ENCODE data around the gene GAB2. TPM values are rescaled to one million over a fixed set of nuclear protein-coding genes. Genes with fewer than 3 reads are reported as not detected.

The GAB2 gene
- total RNA-seq, 1 experiment from 2014 or later: 10.6 TPM

DNA sequence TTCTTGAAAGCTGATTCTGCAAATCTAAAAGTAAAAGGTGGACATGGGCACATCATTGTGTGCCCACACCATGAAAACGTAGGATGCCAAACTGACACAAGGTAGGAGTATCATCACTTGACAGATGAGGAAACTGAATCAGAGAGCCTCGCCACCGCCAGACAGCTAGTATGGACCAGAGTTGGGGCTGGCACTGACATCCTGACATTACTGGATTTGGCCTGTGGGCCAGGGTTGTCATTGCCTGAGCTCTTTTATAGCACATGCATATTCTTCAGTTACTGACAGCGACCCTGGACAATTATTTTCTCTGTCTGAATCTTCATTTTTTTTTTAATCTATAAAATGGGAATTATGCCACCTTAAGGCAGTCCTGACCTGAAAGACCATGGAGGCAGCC lies 212.4 kb downstream of the GAB2 start:
- Mint-ChIP-seq H3K27me3 (ENCODE audit: unreplicated experiment) (no peaks in the 10 kb centered on the region), H3K4me1 (ENCODE audit: low read depth, unreplicated experiment) (peaks cover 9% of the 10 kb centered on the region), H3K27ac (ENCODE audit: unreplicated experiment) (no peak overlapping the region), H3K36me3 (ENCODE audit: insufficient read depth, unreplicated experiment) (peaks cover 12% of the 10 kb centered on the region), H3K9me3 (ENCODE audit: low read depth, unreplicated experiment) (no peaks in the 10 kb centered on the region), H3K4me3 (ENCODE audit: low read depth, unreplicated experiment) (no peak overlapping the region)
- no peak for DNase-seq
- intact Hi-C loops (cut with micrococcal nuclease; ENCODE audit: unreplicated experiment): no loop called here
- TF ChIP-seq, protein P1, sequence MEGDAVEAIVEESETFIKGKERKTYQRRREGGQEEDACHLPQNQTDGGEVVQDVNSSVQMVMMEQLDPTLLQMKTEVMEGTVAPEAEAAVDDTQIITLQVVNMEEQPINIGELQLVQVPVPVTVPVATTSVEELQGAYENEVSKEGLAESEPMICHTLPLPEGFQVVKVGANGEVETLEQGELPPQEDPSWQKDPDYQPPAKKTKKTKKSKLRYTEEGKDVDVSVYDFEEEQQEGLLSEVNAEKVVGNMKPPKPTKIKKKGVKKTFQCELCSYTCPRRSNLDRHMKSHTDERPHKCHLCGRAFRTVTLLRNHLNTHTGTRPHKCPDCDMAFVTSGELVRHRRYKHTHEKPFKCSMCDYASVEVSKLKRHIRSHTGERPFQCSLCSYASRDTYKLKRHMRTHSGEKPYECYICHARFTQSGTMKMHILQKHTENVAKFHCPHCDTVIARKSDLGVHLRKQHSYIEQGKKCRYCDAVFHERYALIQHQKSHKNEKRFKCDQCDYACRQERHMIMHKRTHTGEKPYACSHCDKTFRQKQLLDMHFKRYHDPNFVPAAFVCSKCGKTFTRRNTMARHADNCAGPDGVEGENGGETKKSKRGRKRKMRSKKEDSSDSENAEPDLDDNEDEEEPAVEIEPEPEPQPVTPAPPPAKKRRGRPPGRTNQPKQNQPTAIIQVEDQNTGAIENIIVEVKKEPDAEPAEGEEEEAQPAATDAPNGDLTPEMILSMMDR (IDR thresholded peaks at IDR 0.05; ENCODE audit: unreplicated experiment): no peak
- CTCF ChIA-PET: no interaction called here
- BruUV-seq (replicated peaks): no TSS peak

DNA sequence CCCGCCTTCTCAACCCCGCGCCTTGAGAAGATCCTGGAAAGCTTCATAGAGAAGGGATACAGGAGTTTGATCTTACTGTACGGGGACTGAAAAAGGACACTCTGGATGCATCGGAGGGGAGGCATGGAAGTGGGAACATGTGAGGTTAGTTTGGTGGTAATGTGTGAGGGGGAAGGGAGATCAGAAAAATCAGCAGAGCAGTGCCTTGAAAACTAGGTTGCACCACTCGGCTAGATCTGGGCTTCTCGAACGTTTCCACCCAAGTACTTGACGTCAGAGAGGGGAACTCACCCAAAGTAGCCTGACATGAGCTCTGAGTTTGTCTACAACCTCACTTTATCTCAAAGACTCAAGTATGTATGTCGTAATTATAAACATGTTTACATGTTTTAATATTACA lies 214.4 kb downstream of the GAB2 start:
- intact Hi-C loops (cut with micrococcal nuclease; ENCODE audit: unreplicated experiment): no loop called here
- peaks cover 9% of the 10 kb centered on the region for H3K36me3 Mint-ChIP-seq (ENCODE audit: insufficient read depth, unreplicated experiment)
- TF ChIP-seq, protein P1 (IDR thresholded peaks at IDR 0.05; ENCODE audit: unreplicated experiment): no peak
- CTCF ChIA-PET: no interaction called here
- no peaks in the 10 kb centered on the region for H3K27me3 Mint-ChIP-seq (ENCODE audit: unreplicated experiment)
- peaks cover 9% of the 10 kb centered on the region for H3K4me1 Mint-ChIP-seq (ENCODE audit: low read depth, unreplicated experiment)
- no peak overlapping the region for H3K4me3 Mint-ChIP-seq (ENCODE audit: low read depth, unreplicated experiment)
- no TSS peak for BruUV-seq (replicated peaks)
- no peak for DNase-seq
- H3K9me3 Mint-ChIP-seq (ENCODE audit: low read depth, unreplicated experiment): no peaks in the 10 kb centered on the region
- H3K27ac Mint-ChIP-seq (ENCODE audit: unreplicated experiment): no peak overlapping the region

DNA sequence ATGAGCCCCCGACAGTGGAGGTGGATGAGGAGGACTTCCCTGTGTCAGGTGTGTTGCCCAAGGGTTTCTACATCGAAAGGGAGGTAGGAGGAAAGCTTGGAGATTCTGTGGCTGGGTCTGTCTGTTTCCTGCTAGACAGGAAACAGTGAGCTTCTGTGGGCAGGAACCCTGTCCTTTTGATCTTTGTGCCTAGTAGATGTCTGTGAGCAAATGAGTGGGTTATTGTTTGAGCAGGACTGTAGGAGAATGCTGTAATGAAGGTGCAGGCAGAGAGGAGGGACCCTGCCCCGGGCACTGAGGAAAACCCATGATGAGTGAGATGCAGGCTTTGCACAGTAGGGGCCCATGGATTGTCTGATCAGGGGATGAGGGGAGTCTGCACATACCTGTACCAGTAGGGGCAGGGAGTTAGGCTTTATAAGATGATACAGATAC lies 214.9 kb downstream of the GAB2 start:
- no peak for DNase-seq
- Mint-ChIP-seq H3K9me3 (ENCODE audit: low read depth, unreplicated experiment) (no peaks in the 10 kb centered on the region), H3K27ac (ENCODE audit: unreplicated experiment) (no peak overlapping the region), H3K27me3 (ENCODE audit: unreplicated experiment) (no peaks in the 10 kb centered on the region), H3K4me1 (ENCODE audit: low read depth, unreplicated experiment) (peaks cover 9% of the 10 kb centered on the region), H3K4me3 (ENCODE audit: low read depth, unreplicated experiment) (no peak overlapping the region), H3K36me3 (ENCODE audit: insufficient read depth, unreplicated experiment) (peaks cover 7% of the 10 kb centered on the region)
- CTCF ChIA-PET: no interaction called here
- BruUV-seq (replicated peaks): no TSS peak
- intact Hi-C loops (cut with micrococcal nuclease; ENCODE audit: unreplicated experiment): no loop called here
- TF ChIP-seq, protein P1 (IDR thresholded peaks at IDR 0.05; ENCODE audit: unreplicated experiment): no peak

DNA sequence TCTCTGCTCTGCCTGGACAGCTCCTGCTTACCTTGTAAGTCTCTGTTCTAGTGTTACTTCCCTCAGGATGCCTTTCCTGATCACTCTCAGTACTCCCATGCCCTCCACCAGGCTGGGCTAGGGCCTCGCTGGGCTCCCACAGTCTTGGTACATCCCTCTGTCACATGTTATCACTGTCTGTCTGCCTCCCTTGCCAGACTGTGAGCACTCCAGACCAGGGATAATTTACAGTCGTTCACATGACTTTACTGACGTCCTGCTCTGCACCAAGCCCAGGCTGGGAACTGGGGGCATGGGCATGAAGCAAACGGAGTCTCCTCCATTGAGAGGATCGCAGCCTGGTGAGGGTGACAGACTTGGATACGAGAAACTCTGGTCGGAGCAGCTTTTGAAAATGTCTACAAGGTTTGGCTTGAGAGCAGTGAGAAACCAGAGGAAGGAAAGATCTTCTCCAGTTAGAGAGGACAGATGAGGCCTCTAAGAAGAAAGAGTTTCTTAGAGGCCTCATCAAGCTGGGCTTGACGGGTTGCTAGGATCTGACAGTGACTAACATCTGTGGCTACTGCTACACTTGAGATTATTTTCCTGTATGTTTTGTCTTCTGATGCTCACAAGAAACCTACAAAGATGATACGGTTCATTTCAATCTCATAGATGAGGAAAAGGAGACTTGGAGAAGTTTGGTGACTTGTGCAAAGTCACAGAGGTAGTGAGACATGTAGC lies 216.4 kb downstream of the GAB2 start:
- TF ChIP-seq, protein P1 (IDR thresholded peaks at IDR 0.05; ENCODE audit: unreplicated experiment): no peak
- CTCF ChIA-PET: no interaction called here
- H3K4me1 Mint-ChIP-seq (ENCODE audit: low read depth, unreplicated experiment): peaks cover 9% of the 10 kb centered on the region
- peaks cover 7% of the 10 kb centered on the region for H3K36me3 Mint-ChIP-seq (ENCODE audit: insufficient read depth, unreplicated experiment)
- BruUV-seq (replicated peaks): no TSS peak
- no peak overlapping the region for H3K4me3 Mint-ChIP-seq (ENCODE audit: low read depth, unreplicated experiment)
- DNase-seq: no peak
- intact Hi-C loops (cut with micrococcal nuclease; ENCODE audit: unreplicated experiment): no loop called here
- no peaks in the 10 kb centered on the region for H3K27me3 Mint-ChIP-seq (ENCODE audit: unreplicated experiment)
- H3K9me3 Mint-ChIP-seq (ENCODE audit: low read depth, unreplicated experiment): no peaks in the 10 kb centered on the region
- H3K27ac Mint-ChIP-seq (ENCODE audit: unreplicated experiment): no peak overlapping the region

All from Calu3 (cell line).